Lung (tissue), 12 donors: ENCODE measurements around the gene FBXL16. TPM values are rescaled to one million over a fixed set of nuclear protein-coding genes. Genes with fewer than 3 reads are reported as not detected.

Experiments used
- ATAC-seq: fragments of 200-7000 bp; cut with Tn5 transposase; one replicate; pipeline ENCODE4 v1.9.1; 2020; ENCODE audit warnings: moderate number of reproducible peaks; ENCODE audit not compliant: insufficient read depth, low FRiP score
- DNase-seq, 3 donors: peaks; one replicate each; pipeline ENCODE4 v3.0.0-alpha.2; 2013 to 2017
- H3K27ac ChIP-seq, 2 donors: one replicate each; pipeline ENCODE4 v1.5.1; 2013; ENCODE audit warnings: mild to moderate bottlenecking in 2 of 2, moderate library complexity in 2 of 2, control low read depth in 1 of 2, inconsistent platforms in 1 of 2, low read depth in 1 of 2, low read length in 1 of 2
- H3K27me3 ChIP-seq, 3 donors: one replicate each; pipeline ENCODE4 v1.5.1; 2013; ENCODE audit warnings: low read length in 2 of 3; ENCODE audit not compliant: control insufficient read depth in 3 of 3, insufficient read depth in 3 of 3
- H3K36me3 ChIP-seq, 4 donors: one replicate each; pipeline ENCODE4 v1.5.1; 2013; ENCODE audit warnings: low read length in 4 of 4, mild to moderate bottlenecking in 1 of 4, moderate library complexity in 1 of 4; ENCODE audit not compliant: control insufficient read depth in 4 of 4, insufficient read depth in 4 of 4
- H3K4me1 ChIP-seq, 5 donors: one replicate each; pipeline ENCODE4 v1.5.1; 2013; ENCODE audit warnings: low read length in 5 of 5, mild to moderate bottlenecking in 2 of 5, moderate library complexity in 1 of 5; ENCODE audit not compliant: control insufficient read depth in 5 of 5, insufficient read depth in 5 of 5
- H3K4me3 ChIP-seq: one replicate; pipeline ENCODE4 v1.5.1; 2013; ENCODE audit warnings: mild to moderate bottlenecking, control low read depth, moderate library complexity
- H3K9ac ChIP-seq, 2 donors: one replicate each; pipeline ENCODE4 v1.5.1; 2013; ENCODE audit warnings: low read length in 2 of 2, control low read depth in 1 of 2; ENCODE audit not compliant: insufficient read depth in 1 of 2
- H3K9me3 ChIP-seq, 4 donors: one replicate each; pipeline ENCODE4 v1.5.1; 2013; ENCODE audit warnings: low read length in 3 of 4, mild to moderate bottlenecking in 1 of 4, moderate library complexity in 1 of 4; ENCODE audit not compliant: control insufficient read depth in 4 of 4, insufficient read depth in 3 of 4
- CTCF ChIP-seq: IDR thresholded peaks from 2 replicates; pipeline ENCODE4 v1.5.1; 2012; ENCODE audit warnings: mild to moderate bottlenecking; ENCODE audit errors: control extremely low read depth, extremely low read depth
- WGBS, 2 donors: extraction: QIAGEN DNeasy Blood & Tissue Kit; methylation state at CpG; one replicate each; pipeline ENCODE4 v1.1.7; 2013; 5-methylcytosine and 5-hydroxymethylcytosine counted together
- polyA plus RNA-seq, 2 donors: library from polyadenylated mRNA; stranded (reverse); fragments of 200-250 nt; gene quantifications; one replicate each; pipeline ENCODE4 v1.2.1, GENCODE V29; 2013
- total RNA-seq, 2 donors: library from RNA; depleted of rRNA in 1 of 2; stranded (reverse); fragments of >200 nt in 1 of 2; gene quantifications; one replicate each; pipeline ENCODE4 v1.2.1, GENCODE V29; 2014 to 2021
- donor health status: control.
- donor health status: control.
- donor health status: Bipolar disorder and iron deficiency.
- donor health status: healthy.
- donor health status: DM: yes; HTN: yes; CAD: no.

The FBXL16 gene
- total and polyA plus RNA-seq, 4 donors, result 0.14 to 7.4 (median 2.9) TPM

- no peak for ATAC-seq
- no peak for DNase-seq
- peaks cover 0 to 7% (median 4%) of the 10 kb centered on the region in 3 donors for H3K27me3 ChIP-seq
- no peak overlapping the region for H3K9ac ChIP-seq
- no peaks in the 10 kb centered on the region for H3K36me3 ChIP-seq
- no peaks in the 10 kb centered on the region for H3K9me3 ChIP-seq
- no peak overlapping the region for H3K27ac ChIP-seq
- no peak for TF ChIP-seq CTCF
- peaks cover 0 to 26% (median 5%) of the 10 kb centered on the region in 5 donors for H3K4me1 ChIP-seq
- H3K4me3 ChIP-seq, result no peak overlapping the region
- 66 to 84% methylated on average over 29 of the region's 29 CpGs for WGBS, 2 donors
Observed at GRCh38 chr16:724188-725040, 18.8 kb upstream of the FBXL16 start.

- TF ChIP-seq CTCF, result no peak
Observed at GRCh38 chr16:723695-724094, 18.1 kb upstream of the FBXL16 start.

GRCh38 chr16:722835-723633, 17.4 kb upstream of the FBXL16 start:
- 90 to 92% methylated on average over 21 to 24 of the region's 24 CpGs for WGBS, 2 donors
- Histone ChIP-seq H3K4me1 (peaks cover 0 to 23% (median 5%) of the 10 kb centered on the region in 5 donors), H3K27me3 (peaks cover 0 to 7% (median 4%) of the 10 kb centered on the region in 3 donors), H3K36me3 (no peaks in the 10 kb centered on the region), H3K9me3 (no peaks in the 10 kb centered on the region), H3K27ac (no peak overlapping the region), H3K9ac (no peak overlapping the region), H3K4me3 (no peak overlapping the region)
- TF ChIP-seq CTCF, result no peak
- ATAC-seq (no peak), DNase-seq (no peak)

More at GRCh38 chr16:723695-724094, 18.1 kb upstream of the FBXL16 start:
- H3K27ac ChIP-seq, result no peak overlapping the region
- H3K36me3 ChIP-seq, result no peaks in the 10 kb centered on the region
- peaks cover 0 to 7% (median 4%) of the 10 kb centered on the region in 3 donors for H3K27me3 ChIP-seq
- 87 to 89% methylated on average over 9 of the region's 9 CpGs for WGBS, 2 donors
- DNase-seq, result no peak
- H3K9me3 ChIP-seq, result no peaks in the 10 kb centered on the region
- no peak overlapping the region for H3K9ac ChIP-seq
- no peak overlapping the region for H3K4me3 ChIP-seq
- peaks cover 0 to 26% (median 5%) of the 10 kb centered on the region in 5 donors for H3K4me1 ChIP-seq
- ATAC-seq, result no peak
